ENCODE measurements around the gene HK1.
"Not testable (repeated sequence)": the region's sequence is repeated elsewhere in the genome, so short reads cannot be mapped to it uniquely, and the experiment has no call there.

HK1 gene

DNA sequence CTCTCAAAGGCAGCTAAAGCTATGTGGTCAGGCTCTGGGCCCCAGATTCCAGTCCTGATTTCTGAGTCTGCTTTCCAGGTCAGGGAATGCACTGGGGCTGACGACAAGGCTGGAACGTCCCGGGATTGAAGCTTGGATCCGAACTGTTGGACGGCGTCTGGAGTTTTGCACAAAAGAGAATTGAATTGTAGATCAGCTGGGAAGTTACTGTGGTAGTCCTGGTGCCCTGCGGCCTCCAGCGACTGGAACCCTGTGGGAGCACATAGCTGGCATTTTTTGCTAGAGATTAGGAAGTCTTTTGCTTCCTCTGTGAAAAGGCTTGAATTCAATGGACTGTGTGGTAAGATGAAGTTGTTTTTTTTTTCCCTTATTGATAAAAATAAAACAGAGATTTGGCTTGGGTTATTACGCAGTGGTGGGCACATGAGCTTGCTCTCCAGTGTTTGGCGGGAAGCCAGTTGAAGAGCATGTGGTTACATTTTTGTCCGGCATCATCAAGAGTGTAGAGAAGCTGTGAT is at the start of gene HK1:
Gene HK1 (plus strand): TSS at position 51 of the 518 bp plus-strand sequence.
- no peak for DNase-seq (ENCODE audit: low spot score)

DNA sequence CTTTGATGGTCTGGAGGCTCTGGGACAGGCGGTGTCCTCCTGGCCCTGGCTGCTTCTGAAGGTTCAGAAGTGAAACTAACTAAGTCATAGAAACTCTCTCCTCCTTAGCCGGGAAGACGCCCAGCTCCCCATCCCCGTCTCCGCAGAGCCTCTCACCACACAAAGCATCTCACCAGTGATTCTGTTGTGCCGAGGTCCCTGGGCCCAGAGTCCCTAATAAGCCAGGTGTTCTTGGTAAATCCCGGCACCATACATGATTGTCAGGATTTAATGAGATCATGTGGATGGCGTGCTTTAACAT is 48.7 kb upstream of the HK1 start:
- no peak for DNase-seq (ENCODE audit: low spot score)

DNA sequence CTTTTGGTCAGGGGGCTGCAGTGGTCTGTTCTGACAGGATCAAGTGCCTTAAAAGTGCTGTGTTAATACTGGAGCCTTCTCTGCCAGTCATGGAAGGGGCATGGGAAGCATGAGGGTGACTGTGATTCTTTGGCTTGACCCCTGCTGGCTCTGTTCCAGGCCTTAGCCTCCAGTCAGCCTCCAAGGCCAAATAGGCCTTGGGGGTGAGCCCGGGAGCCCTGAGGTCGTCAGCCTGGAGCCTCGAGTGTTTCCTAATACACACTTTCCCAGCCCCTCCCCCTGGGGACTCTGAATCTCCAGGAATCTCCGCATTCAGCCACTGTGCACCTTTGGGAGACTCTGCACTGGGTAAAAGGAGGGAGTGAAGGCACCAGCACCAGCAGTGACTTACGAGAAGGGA is 48.2 kb upstream of the HK1 start:
- DNase-seq (ENCODE audit: low spot score), result no peak

DNA sequence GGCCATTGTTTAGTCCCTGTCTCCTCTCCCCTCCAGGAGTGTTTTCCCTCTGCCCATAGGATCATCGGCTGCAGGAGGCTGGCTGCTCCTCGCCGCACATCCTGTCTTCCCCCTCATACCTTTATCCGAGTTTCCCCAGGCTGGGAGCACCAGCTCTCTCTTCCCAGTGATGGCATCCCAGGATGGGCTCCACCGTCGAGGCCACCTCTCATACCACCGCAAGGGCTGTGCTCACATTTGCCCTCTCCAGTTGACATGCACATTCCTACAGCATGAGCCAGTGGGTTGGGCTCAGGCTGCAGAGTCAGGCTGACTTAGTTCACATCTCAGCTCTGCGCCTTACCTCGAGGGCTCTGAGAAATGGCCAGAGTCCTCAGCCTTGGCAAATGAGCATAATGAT is 46.0 kb upstream of the HK1 start:
- DNase-seq (ENCODE audit: low spot score), result peak; percentile 93

DNA sequence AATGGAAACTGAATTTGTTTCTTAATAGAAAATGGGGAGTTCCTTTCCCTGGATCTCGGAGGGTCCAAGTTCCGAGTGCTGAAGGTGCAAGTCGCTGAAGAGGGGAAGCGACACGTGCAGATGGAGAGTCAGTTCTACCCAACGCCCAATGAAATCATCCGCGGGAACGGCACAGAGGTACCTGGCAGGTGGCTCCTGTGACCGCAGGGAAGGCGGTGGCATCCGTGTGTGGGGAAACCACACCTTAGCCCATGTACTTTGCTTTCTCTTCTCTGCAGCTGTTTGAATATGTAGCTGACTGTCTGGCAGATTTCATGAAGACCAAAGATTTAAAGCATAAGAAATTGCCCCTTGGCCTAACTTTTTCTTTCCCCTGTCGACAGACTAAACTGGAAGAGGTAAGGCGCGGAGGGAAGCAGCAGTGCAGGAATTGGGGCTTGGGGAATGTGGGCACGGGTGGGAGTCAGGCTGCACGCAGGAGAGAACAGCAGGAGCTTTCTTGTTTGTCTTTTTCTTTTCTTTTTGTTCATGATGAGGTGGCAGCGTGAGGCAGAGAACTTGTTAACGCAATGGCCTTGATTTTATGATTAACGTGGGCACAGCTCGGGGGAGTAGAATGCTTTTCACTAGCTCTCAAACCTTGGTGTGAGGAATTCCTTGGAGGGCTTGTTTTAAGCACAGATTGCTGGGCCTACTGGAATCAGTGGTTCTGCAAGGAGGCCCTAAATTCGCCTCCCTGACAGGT is 45.4 kb upstream of the HK1 start:
- DNase-seq (ENCODE audit: low spot score), result no peak

DNA sequence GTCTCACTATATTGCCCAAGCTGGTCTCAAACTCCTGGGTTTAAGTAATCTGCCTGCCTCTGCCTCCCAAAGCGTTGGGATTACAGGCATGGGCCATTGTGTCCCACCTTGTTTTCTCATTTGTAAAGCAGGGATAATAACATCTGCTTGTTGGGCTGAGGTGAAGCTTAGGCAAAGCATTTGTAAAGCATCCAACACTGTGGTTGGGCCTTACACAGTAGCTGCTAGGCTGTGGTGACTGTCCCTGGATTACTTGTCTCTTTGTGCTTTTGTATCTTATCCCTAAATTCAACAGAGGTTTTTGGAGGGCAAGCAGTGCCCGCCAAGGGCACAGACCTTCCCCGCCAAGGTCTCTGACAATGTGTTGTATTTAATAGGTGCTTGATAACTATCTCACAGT is 43.8 kb upstream of the HK1 start:
- no peak for DNase-seq (ENCODE audit: low spot score)

DNA sequence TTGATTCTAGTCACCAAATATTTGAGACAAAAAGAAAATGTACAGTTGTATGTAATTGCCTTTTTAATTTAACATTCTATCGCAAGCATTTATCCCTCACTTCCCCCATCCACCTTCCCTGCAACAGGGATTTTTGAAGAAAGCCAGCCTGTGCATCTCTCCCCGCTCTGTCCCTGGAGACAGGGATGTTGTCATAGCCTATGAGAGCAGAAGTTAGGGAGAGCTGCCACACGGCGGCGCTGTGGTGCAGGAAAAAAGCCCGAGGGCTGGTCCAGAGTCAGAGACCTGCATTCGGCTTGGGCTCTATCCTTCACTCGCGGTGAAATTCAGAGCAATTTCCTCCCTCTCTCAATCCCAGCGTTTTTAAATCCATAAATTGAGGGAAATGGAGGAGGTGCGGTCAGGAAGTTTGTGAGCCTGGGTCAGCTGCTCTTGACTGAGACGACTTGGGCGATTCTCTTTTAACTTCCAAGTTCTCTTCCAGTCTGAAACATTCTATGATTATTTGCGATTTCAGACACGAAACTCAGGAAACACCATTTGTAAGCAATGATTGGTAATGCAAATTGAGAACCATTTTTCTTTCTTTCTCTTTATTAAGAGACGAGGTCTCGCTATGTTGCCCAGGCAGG is 40.7 kb upstream of the HK1 start:
- DNase-seq (ENCODE audit: low spot score), result peak; percentile 88

DNA sequence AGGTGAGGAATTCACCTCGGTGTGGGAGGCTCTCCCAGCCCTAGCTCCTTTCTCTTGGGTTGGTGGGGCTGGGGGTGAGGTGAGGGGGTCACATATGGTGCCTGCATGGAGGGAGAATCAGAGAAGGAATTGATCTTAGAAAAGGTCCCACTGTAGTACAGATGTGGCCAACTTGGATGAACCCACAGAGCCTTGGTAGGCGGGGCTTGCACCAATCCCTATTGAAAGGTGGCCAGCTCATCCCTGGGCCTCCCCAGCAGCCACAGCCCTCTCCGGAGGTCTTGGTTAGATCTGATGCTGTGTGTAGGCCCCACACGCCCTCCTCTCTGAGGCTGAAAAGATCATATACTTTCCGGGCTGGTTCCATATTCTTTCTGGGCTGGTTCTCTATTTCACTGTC is 39.2 kb upstream of the HK1 start:
- no peak for DNase-seq (ENCODE audit: low spot score)

DNA sequence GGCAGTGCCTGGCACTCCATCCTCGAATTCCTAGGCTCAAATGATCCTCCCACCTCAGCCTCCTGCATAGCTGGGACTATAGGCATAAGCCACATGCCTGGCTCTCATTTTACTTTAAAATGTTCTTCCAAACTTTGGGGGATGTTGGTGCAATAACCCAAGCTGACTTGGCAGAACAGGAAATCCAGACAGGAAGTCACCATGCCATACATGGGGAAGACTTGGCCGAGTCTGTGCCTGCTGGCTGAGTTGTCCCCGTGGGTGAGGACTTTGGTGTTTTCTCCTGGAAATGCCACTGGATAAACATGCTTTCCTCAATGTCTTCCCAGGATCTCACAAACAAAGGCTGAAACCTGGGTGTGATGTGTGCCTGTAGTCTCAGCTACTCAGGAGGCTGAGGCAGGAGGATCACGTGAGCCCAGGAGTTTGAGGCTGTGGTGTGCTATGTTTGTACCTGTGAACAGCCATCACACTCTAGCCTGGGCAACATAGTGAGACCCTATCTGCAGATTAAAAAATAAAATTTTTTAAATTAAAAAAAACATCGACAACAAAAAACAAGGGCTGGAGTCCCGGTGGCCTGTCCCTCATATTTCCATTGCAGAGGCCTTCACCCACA is 38.4 kb upstream of the HK1 start:
- peak; percentile 71 for DNase-seq (ENCODE audit: low spot score)

DNA sequence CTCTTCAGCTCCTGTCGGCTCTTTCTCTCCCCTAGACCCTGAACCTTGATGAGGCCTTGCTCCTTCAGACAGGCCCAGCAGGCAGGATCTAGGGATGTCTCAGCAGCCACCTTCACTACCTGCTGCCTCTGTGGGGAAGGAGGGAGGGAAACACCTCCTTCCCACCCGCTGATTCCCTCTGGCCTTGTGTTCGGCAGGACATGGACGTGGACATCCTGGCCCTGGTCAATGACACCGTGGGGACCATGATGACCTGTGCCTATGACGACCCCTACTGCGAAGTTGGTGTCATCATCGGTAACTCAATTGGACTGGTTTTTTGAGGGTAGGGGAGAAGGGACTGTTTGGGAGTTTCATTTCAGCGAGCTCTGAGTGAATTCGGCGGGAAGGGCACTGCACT is 37.8 kb upstream of the HK1 start:
- no peak for DNase-seq (ENCODE audit: low spot score)

DNA sequence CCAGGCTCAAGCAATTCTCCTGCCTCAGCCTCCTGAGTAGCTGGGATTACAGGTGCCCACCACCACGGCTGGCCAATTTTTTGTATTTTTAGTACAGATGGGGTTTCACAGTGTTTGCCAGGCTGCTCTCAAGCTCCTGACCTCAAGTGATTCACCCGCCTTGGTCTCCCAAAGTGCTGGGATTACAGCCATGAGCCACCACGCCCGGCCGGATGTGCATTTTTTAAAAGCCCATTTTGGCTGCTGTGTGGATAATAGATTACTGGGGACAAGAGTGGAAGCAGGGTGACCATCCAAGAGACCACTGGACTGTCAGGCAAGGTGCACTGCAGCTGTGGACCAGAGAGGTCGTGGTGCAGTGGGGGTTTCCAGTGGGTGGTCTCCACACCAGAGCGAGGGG is 36.7 kb upstream of the HK1 start:
- peak; percentile 64 for DNase-seq (ENCODE audit: low spot score)

DNA sequence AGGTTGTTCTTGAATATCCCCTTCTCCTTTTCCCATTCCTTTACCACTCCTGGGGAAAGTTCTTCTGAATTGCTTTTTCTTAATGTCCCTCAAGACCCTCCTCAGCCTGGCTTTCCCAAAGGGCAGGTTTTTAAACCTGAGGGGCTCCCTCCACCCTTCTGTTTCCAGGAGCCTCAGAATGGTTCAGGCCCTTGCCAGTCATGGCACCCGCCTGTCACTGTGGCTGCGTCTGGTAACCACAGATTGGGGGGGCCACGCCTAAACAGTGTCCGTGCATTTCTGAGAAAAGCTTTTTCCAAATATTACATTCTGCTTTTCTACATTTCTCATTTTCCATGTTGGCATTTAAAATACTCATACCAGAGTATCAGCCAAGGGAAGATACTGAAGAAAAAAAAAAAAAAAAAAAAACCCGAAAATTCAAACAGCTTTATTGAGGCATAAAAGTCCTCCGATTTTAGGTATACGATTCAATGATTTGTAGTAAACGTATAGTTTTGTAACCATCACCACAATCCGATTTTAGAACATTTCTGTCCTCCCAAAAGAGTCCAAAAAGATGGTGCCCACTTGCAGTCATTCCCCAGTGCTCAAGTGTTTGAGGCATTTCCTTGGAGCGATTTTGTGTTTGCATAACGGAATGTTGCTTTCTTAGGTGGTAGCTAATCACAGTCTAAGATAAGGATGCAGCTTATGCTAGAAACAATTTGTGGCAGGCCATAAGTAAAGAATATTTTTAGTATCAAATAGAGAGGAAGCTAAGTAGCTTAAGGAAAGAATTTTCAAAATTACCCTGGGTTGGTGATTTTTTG is 36.0 kb upstream of the HK1 start:
- no peak for DNase-seq (ENCODE audit: low spot score)

DNA sequence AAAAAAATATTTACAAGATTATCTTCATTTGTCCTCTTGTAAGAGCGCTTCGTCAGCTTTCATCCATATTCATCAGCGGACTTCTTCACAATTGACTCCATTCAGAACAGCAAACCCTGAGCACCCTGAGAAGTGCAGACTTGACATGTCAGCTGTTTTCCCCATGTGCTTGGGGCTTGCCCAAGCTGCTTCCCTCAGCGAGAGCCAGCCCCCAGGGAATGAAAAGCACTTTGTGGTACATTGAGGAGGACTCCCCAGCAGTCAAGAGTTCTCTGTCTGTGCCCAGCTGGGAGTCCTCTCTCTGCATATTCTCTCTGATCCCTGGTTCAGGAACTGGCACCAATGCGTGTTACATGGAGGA is 35.5 kb upstream of the HK1 start:
- no peak for DNase-seq (ENCODE audit: low spot score)

DNA sequence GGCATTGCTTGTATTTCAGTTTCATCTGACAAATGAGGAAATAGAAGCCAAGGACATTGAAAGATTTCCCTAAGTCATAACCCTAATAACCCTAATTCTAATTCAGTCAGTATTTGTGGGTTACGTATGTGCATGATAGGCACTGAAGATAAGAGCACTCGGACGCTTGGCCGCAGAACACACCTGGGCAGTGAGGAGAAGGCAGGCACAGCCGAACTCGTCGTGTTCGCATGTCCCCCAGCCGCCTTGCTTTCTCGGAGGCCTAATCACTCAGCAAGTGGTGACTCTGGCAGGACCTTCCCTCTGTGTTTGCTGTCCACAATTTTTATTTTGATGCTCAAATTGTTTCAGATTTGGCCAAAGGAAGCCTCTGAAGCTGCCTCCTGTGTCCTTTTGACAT is 34.5 kb upstream of the HK1 start:
- no peak for DNase-seq (ENCODE audit: low spot score)

DNA sequence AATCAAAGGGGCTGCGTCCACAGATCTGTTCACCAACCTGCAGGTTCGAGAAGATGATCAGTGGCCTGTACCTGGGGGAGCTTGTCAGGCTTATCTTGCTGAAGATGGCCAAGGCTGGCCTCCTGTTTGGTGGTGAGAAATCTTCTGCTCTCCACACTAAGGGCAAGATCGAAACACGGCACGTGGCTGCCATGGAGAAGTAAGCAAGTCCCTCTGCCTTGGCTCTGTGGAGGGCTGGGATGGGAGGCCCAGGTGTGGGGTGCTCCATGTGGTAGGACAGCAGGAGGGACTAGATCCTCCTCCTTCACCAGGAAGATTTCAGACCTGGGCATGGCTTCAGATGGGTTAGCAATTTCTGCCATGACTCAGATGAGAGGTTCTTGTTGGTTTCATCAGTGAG is 32.3 kb upstream of the HK1 start:
- DNase-seq (ENCODE audit: low spot score), result no peak

DNA sequence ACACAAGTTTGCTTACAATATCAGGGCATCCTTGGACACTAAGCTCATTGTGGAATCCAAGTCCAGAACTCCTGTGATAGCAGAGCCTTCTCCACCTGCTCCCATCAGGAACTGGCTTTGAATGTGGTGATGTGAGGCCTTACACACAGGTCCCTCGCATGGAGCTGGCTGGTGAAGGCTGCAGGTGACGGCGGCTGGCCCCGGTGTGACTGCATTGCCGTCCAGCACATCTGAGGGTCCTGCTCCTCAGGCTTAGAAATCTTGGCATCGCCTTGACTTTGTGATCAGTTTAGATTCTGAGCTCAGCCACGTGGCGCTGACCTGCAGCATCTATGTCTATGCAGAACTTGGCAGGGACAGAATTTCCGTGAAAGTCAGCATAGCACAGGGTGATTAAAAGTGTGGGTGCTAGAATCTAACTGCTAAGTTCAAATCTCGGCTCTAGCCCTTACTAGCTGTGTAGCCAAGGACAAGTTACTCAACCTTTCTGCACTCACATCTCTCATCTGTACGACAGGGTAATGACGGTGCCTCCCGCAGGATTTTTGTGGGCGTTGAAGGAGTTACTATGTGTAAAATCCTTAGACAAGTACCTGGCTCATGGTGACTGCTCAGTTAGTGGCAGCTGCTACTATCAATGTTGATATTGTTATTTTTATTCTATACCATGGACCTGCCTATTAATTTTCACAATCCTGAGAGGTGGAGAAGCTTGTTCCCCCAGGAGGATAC is 31.5 kb upstream of the HK1 start:
- no peak for DNase-seq (ENCODE audit: low spot score)

DNA sequence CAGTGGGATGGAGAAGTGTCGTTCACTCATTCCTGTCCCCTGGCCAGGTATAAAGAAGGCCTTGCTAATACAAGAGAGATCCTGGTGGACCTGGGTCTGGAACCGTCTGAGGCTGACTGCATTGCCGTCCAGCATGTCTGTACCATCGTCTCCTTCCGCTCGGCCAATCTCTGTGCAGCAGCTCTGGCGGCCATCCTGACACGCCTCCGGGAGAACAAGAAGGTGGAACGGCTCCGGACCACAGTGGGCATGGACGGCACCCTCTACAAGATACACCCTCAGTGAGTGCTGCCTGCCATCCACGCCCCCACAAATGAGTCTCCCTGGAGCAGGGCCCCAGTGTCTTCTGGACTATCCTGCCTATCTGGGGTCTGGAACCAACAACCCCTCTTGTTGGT is 31.0 kb upstream of the HK1 start:
- DNase-seq (ENCODE audit: low spot score), result no peak

DNA sequence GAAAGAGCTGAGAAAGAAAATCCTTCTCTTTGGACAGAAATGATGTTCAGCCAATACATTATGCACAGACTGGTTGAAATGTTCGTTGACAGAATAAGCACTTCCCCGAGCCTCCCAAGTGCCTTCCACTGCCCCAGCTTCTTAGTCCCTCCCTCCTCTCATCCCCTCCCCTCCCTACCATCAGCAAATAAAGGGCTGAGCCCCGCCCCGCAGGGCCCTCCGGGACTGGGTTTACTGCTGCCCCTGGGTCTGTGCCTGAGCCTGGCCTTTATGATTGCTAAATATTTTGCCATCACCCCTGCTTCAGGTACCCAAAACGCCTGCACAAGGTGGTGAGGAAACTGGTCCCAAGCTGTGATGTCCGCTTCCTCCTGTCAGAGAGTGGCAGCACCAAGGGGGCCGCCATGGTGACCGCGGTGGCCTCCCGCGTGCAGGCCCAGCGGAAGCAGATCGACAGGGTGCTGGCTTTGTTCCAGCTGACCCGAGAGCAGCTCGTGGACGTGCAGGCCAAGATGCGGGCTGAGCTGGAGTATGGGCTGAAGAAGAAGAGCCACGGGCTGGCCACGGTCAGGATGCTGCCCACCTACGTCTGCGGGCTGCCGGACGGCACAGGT is 30.1 kb upstream of the HK1 start:
- no peak for DNase-seq (ENCODE audit: low spot score)

DNA sequence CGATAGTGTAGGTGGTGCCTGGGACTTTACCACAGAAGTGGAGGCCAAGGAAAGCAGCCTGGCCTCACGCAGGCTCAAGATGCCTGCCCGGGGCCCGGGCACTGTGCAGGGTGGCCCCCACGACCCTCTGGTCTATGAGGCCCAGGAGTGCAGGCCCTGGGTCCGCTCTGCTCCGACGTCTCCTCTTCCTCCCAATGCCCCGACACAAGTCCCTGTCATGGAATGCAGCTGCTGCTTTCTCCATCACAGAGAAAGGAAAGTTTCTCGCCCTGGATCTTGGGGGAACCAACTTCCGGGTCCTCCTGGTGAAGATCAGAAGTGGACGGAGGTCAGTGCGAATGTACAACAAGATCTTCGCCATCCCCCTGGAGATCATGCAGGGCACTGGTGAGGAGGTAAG is 28.3 kb upstream of the HK1 start:
- DNase-seq (ENCODE audit: low spot score), result no peak

DNA sequence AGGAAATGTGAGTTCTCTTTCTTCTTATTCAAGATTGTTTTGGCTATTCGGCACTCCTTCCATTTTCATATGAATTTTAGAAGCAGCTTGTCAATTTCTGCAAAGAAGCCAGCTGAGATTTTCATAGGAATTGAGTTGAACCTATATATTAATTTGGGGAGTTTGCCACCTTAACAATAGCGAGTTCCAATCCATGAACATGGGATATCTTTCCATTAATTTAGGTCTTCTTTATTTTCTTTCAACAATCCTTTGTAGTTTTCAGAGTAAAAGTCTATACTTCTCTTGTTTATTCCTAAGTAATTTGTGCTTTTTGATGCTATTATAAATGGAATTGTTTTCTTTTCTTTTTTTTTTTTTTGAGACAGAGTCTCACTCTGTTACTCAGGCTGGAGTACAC is 26.9 kb upstream of the HK1 start:
- not testable (repeated sequence) for DNase-seq (ENCODE audit: low spot score)

DNA sequence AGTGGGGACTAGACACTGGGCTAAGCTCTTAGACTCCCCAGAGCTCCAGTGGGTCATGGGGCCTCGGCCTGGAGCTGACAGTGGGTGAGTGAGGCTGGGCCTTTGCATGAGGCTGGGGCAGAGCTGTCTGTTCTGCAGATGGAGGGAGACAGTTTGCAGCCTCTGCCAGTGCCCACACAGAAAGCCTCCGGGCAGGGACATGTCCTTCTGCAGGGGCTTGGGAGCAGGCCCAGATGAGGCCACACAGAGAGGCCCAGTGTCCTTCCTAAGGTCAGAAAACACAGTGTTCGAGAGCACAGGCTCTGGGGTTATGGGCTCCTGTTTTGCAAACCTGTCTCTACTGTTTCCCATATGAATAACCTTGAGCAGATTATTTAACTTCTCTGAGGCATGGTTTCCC is 25.1 kb upstream of the HK1 start:
- DNase-seq (ENCODE audit: low spot score), result no peak

DNA sequence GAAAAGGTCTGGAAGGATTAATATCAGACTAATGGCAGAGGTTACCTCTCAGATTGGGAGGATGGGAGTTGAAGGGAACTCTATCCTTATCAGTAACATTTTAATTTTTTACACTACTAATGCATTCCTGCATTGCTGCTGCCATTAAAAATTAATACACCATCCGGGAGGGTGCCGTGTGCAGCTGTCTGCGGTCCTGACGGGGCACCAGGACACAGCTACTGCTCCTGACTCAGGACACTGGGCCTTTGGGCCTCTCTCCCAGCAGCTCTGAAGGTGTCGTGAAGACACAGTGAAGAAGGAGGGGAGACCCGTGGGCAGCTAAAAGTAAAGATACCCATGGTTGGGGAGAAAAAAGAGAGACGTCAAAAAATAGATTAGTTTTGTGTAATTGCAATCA is 23.4 kb upstream of the HK1 start:
- no peak for DNase-seq (ENCODE audit: low spot score)
